K562 (cell line): ENCODE measurements around the gene SGSH. TPM values are rescaled to one million over a fixed set of nuclear protein-coding genes. Genes with fewer than 3 reads are reported as not detected.

Experiments used
- DNMT1 ChIP-seq: fragments of 450-650 bp; IDR thresholded peaks from 2 replicates; pipeline ENCODE4 v1.6.1; 2016; ENCODE audit warnings: antibody characterized with exemption, mild to moderate bottlenecking
- HDAC6 ChIP-seq: IDR thresholded peaks from 2 replicates; pipeline ENCODE4 v1.6.1; 2012; ENCODE audit warnings: low read depth, mild to moderate bottlenecking, control low read depth, inconsistent platforms, low read length, moderate library complexity
- JUND ChIP-seq, 2 experiments: IDR thresholded peaks; 2 replicates in 1 of 2; 3 replicates in 1 of 2; pipeline ENCODE4 v1.6.1; 2011; ENCODE audit warnings: borderline replicate concordance in 2 of 2, low read depth in 2 of 2, low read length in 2 of 2, improper control_type of control experiment in 1 of 2, missing biosample characterization in 1 of 2, missing genetic modification characterization in 1 of 2, missing genetic modification reagents in 1 of 2
- MGA ChIP-seq: fragments of 450-650 bp; IDR thresholded peaks from 2 replicates; pipeline ENCODE4 v1.6.1; 2016; ENCODE audit warnings: mild to moderate bottlenecking, moderate library complexity
- NCOA1 ChIP-seq: fragments of 450-650 bp; IDR thresholded peaks from 2 replicates; pipeline ENCODE4 v1.6.1; 2016; ENCODE audit warnings: low read depth
- NCOA6 ChIP-seq: fragments of 450-650 bp; IDR thresholded peaks from 2 replicates; pipeline ENCODE4 v1.6.1; 2017; ENCODE audit warnings: mild to moderate bottlenecking
- TARDBP ChIP-seq: fragments of 450-650 bp; IDR thresholded peaks from 2 replicates; pipeline ENCODE4 v1.6.1; 2016
- ZNF12 ChIP-seq: sonication (generic); formaldehyde crosslinking; IDR thresholded peaks from 2 replicates; pipeline ENCODE4 v1.4.0; 2020; ENCODE audit warnings: mild to moderate bottlenecking, missing genetic modification reagents
- ZNF253 ChIP-seq: fragments of 250-450 bp; sonication (Bioruptor Pico); conservative IDR thresholded peaks from 2 replicates; pipeline ENCODE4 v1.6.1; 2021; ENCODE audit warnings: mild to moderate bottlenecking
- ZNF512 ChIP-seq: IDR thresholded peaks from 2 replicates; pipeline ENCODE4 v1.6.1; 2016; ENCODE audit warnings: missing genetic modification characterization, missing compliant biosample characterization
- ZSCAN32 ChIP-seq: fragments of 450-650 bp; formaldehyde crosslinking; IDR thresholded peaks from 2 replicates; pipeline ENCODE4 v1.4.0; 2020; ENCODE audit warnings: mild to moderate bottlenecking, moderate library complexity
- polyA plus RNA-seq, 8 experiments: library from polyadenylated mRNA; depleted of rRNA in 4 of 8; stranded (reverse) in 5 of 8; unstranded in 3 of 8; fragments of >200 nt; fragmentation: Nextera tagmentation in 2 of 8; fragmentation: Illumina TruSeq in 1 of 8; extraction: Ambion mirVana in 2 of 8; extraction: Trizol in 1 of 8; gene quantifications; 2 replicates each; pipeline versions ENCODE4 v1.2.1 to v1.2.3, GENCODE V29; 2011 to 2014; ENCODE audit warnings: inconsistent platforms in 1 of 8, missing spikeins in 1 of 8
- total RNA-seq, 7 experiments: library from RNA; depleted of rRNA in 6 of 7; stranded (reverse); fragments of >200 nt in 6 of 7; fragmentation: Illumina TruSeq in 2 of 7; extraction: Trizol in 2 of 7; gene quantifications; 2 replicates each; pipeline versions ENCODE4 v1.2.1 to v1.2.3, GENCODE V29; 2011 to 2021; ENCODE audit warnings: low replicate concordance in 1 of 7
- TF ChIP-seq, protein P1 (sequence below): fragments of 450-650 bp; formaldehyde crosslinking; IDR thresholded peaks from 2 replicates; pipeline ENCODE4 v1.4.0; 2020; ENCODE audit warnings: mild to moderate bottlenecking, mixed read lengths

SGSH gene
- total and polyA plus RNA-seq, 9 of the 15 experiments (the other 6 are each of a cell fraction or from before 2014, with no cell fraction given): 0.25 to 15.7 (median 4.9) TPM

GRCh38 chr17:80254396-80255251, 34.5 kb upstream of the SGSH start (continued):
- no peak; the same call in 1 of the 2 replicates for TF ChIP-seq MGA
- TF ChIP-seq TARDBP: no peak
- no peak; the same call in 1 of the 2 replicates for TF ChIP-seq ZSCAN32 (CRISPR knock-in tag)
- TF ChIP-seq, protein P1, sequence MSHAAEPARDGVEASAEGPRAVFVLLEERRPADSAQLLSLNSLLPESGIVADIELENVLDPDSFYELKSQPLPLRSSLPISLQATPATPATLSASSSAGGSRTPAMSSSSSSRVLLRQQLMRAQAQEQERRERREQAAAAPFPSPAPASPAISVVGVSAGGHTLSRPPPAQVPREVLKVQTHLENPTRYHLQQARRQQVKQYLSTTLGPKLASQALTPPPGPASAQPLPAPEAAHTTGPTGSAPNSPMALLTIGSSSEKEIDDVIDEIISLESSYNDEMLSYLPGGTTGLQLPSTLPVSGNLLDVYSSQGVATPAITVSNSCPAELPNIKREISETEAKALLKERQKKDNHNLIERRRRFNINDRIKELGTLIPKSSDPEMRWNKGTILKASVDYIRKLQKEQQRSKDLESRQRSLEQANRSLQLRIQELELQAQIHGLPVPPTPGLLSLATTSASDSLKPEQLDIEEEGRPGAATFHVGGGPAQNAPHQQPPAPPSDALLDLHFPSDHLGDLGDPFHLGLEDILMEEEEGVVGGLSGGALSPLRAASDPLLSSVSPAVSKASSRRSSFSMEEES (CRISPR knock-in tag): peak; percentile 5; the same call in 1 of the 2 replicates
- peak; percentile 77; the same call in 1 of the 2 replicates for TF ChIP-seq NCOA1
- 0 out of 2 replicates have a peak, but pooled peaks have one; percentile 46 for TF ChIP-seq ZNF12 (CRISPR knock-in tag)
- TF ChIP-seq DNMT1: no peak
- TF ChIP-seq HDAC6: no peak
- TF ChIP-seq ZNF253 (CRISPR knock-in tag): no peak
- peak; percentile 94 for TF ChIP-seq JUND (IDR thresholded peaks at IDR 0.05; ENCODE audit: borderline replicate concordance, low read depth, low read length)
- TF ChIP-seq JUND (tag; IDR thresholded peaks at IDR 0.05; ENCODE audit: borderline replicate concordance, low read depth, low read length): peak; percentile 97; the same call in 2 of the 3 replicates
- TF ChIP-seq ZNF512 (tag): no peak
- TF ChIP-seq NCOA6: no peak
